HCT116 (cell line): ENCODE measurements around the gene INPP5J. TPM values are rescaled to one million over a fixed set of nuclear protein-coding genes. Genes with fewer than 3 reads are reported as not detected.
A peak's percentile ranks its signal among the peaks of the same experiment; 100 is the strongest.

Experiments
- ATAC-seq: fragments of 200-7000 bp; cut with Tn5 transposase; 2 replicates; pipeline ENCODE4 v1.9.1; 2020; ENCODE audit warnings: mild to moderate bottlenecking, moderate library complexity
- BruUV-seq: library from RNA; stranded (reverse); fragments of 400-500 nt; replicated peaks from 2 replicates; lab custom pipeline; 2021; lab: Mats Ljungman, UMichigan
- CTCF ChIA-PET: fragments of 300-600 bp; sonication (Branson Sonifier 250); formaldehyde crosslinking; loops from one replicate; lab custom pipeline; 2021; ENCODE audit warnings: antibody characterized with exemption; lab: Charles Lee
- POLR2A ChIA-PET: fragments of 300-600, 350-600 bp; sonication (Branson Sonifier 250); formaldehyde crosslinking; loops from one replicate; lab custom pipeline; 2021; ENCODE audit warnings: antibody characterized with exemption; lab: Charles Lee
- RAD21 ChIA-PET, 2 experiments: fragments of 300-600 bp; sonication (Branson Sonifier 250); formaldehyde crosslinking; loops; one replicate each; lab custom pipeline; 2023; ENCODE audit warnings: low total read pairs in 2 of 2; ENCODE audit not compliant: uncharacterized antibody in 2 of 2, unreplicated experiment in 2 of 2, low non-redundant PET in 1 of 2; lab: Charles Lee
- DNase-seq: peaks from one replicate; pipeline ENCODE4 v3.0.0-alpha.2; 2010; ENCODE audit warnings: low read depth, low spot score
- H2AFZ ChIP-seq: fragments of 200-600 bp; shearing (Covaris generic), sonication (generic); 2 replicates; pipeline ENCODE4 v1.6.1; 2017; ENCODE audit warnings: low read depth, mixed run types, mixed read lengths, antibody characterized with exemption, low read length; ENCODE audit not compliant: poor library complexity, severe bottlenecking
- H3K27ac ChIP-seq: 2 replicates; pipeline ENCODE4 v1.5.1; 2012; ENCODE audit warnings: low read depth, low read length
- H3K27me3 ChIP-seq: fragments of 200-600 bp; sonication (generic); 2 replicates; pipeline ENCODE4 v1.6.1; 2016; ENCODE audit warnings: mixed run types, low read length, mixed read lengths; ENCODE audit not compliant: insufficient read depth
- H3K36me3 ChIP-seq, 2 experiments: fragments of 200-500 bp in 1 of 2; fragments of 200-600 bp in 1 of 2; sonication (Bioruptor generic) in 1 of 2; sonication (generic) in 1 of 2; 2 replicates each; pipeline versions ENCODE4 v1.5.1 to v1.6.1; 2014 to 2016; ENCODE audit warnings: low read length in 2 of 2, inconsistent platforms in 1 of 2, mixed read lengths in 1 of 2, mixed run types in 1 of 2; ENCODE audit not compliant: insufficient read depth in 2 of 2, control insufficient read depth in 1 of 2
- H3K4me1 ChIP-seq, 2 experiments: fragments of 200-600 bp in 1 of 2; sonication (generic) in 1 of 2; 2 replicates each; pipeline versions ENCODE4 v1.5.1 to v1.6.1; 2012 to 2017; ENCODE audit warnings: low read length in 2 of 2, inconsistent platforms in 1 of 2, mild to moderate bottlenecking in 1 of 2, mixed read lengths in 1 of 2, mixed run types in 1 of 2, moderate library complexity in 1 of 2; ENCODE audit not compliant: insufficient read depth in 2 of 2, control insufficient read depth in 1 of 2
- H3K4me2 ChIP-seq: fragments of 200-600 bp; sonication (generic); 2 replicates; pipeline ENCODE4 v1.6.1; 2017; ENCODE audit warnings: mixed run types, low read length, mixed read lengths
- H3K4me3 ChIP-seq, 2 experiments: fragments of 200-600 bp in 1 of 2; sonication (generic) in 1 of 2; replicated peaks in 1 of 2; 2 replicates each; pipeline ENCODE4 v1.5.1; 2011 to 2016; ENCODE audit warnings: low read length in 2 of 2, control low read depth in 1 of 2, low read depth in 1 of 2, mild to moderate bottlenecking in 1 of 2, mixed read lengths in 1 of 2, mixed run types in 1 of 2
- H3K79me2 ChIP-seq: fragments of 200-600 bp; sonication (generic); 2 replicates; pipeline ENCODE4 v1.6.1; 2017; ENCODE audit warnings: mild to moderate bottlenecking, mixed run types, low read length, moderate library complexity, mixed read lengths; ENCODE audit not compliant: insufficient read depth
- H3K9ac ChIP-seq: fragments of 200-600 bp; sonication (generic); 2 replicates; pipeline ENCODE4 v1.6.1; 2016; ENCODE audit warnings: low read length, mixed read lengths
- H3K9me2 ChIP-seq: fragments of 200-600 bp; sonication (generic), shearing (Covaris generic); 2 replicates; pipeline ENCODE4 v1.6.1; 2017; ENCODE audit warnings: mixed run types, mild to moderate bottlenecking, moderate library complexity; ENCODE audit not compliant: insufficient read depth
- H3K9me3 ChIP-seq, 2 experiments: fragments of 200-500 bp in 1 of 2; fragments of 200-600 bp in 1 of 2; sonication (Bioruptor generic) in 1 of 2; sonication (generic) in 1 of 2; 2 replicates each; pipeline ENCODE4 v1.6.1; 2014 to 2017; ENCODE audit warnings: low read length in 2 of 2, mixed read lengths in 2 of 2, inconsistent platforms in 1 of 2, low read depth in 1 of 2, mild to moderate bottlenecking in 1 of 2, mixed run types in 1 of 2, moderate library complexity in 1 of 2; ENCODE audit not compliant: control insufficient read depth in 1 of 2, insufficient read depth in 1 of 2
- H4K20me1 ChIP-seq: fragments of 200-600 bp; sonication (generic), shearing (Covaris generic); 2 replicates; pipeline ENCODE4 v1.6.1; 2017; ENCODE audit warnings: mixed run types, mild to moderate bottlenecking, moderate library complexity; ENCODE audit not compliant: insufficient read depth
- CEBPB ChIP-seq: IDR thresholded peaks from 2 replicates; pipeline ENCODE4 v1.6.1; 2012; ENCODE audit warnings: low read depth
- CTCF ChIP-seq, 3 experiments: fragments of 200-600 bp in 1 of 3; sonication (generic) in 1 of 3; IDR thresholded peaks in 2 of 3; conservative IDR thresholded peaks in 1 of 3; 2 replicates each; pipeline ENCODE4 v1.5.1; 2012 to 2017; ENCODE audit warnings: low read depth in 2 of 3, low read length in 2 of 3, antibody characterized with exemption in 1 of 3, borderline replicate concordance in 1 of 3, control low read depth in 1 of 3, mild to moderate bottlenecking in 1 of 3, mixed read lengths in 1 of 3, mixed run types in 1 of 3, moderate library complexity in 1 of 3; ENCODE audit not compliant: insufficient read depth in 1 of 3
- EGR1 ChIP-seq: IDR thresholded peaks from 2 replicates; pipeline ENCODE4 v1.6.1; 2012; ENCODE audit warnings: low read depth
- EZH2phosphoT487 ChIP-seq: fragments of 200-600 bp; IDR thresholded peaks from 2 replicates; pipeline ENCODE4 v1.6.1; 2018; ENCODE audit warnings: antibody characterized with exemption, borderline replicate concordance
- MAX ChIP-seq: IDR thresholded peaks from 2 replicates; pipeline ENCODE4 v1.6.1; 2012
- POLR2A ChIP-seq: IDR thresholded peaks from 2 replicates; pipeline ENCODE4 v1.7.0; 2011; ENCODE audit warnings: borderline replicate concordance; ENCODE audit not compliant: insufficient read depth, insufficient read length; ENCODE audit errors: extremely low read depth
- ZBTB33 ChIP-seq: IDR thresholded peaks from 2 replicates; pipeline ENCODE4 v1.6.1; 2011; ENCODE audit warnings: mild to moderate bottlenecking, low read length, moderate library complexity; ENCODE audit not compliant: insufficient replicate concordance; ENCODE audit errors: extremely low read depth
- intact Hi-C: fragments of 100-400 bp; cut with micrococcal nuclease; formaldehyde crosslinking; loops from 2 replicates; pipeline ENCODE4 v1.10.0; 2022
- total RNA-seq: library from RNA; stranded (reverse); gene quantifications from one replicate; pipeline ENCODE4 v1.2.1, GENCODE V29; 2021; ENCODE audit not compliant: unreplicated experiment

Gene INPP5J
- total RNA-seq, 1 experiment from 2014 or later, result 8.9 TPM

GRCh38 chr22:31085928-31086327, 36.8 kb upstream of the INPP5J start:
- Histone ChIP-seq H3K9me2 (no peaks in the 10 kb centered on the region), H3K9me3 (no peaks in the 10 kb centered on the region), H3K36me3 (peaks cover 21 to 25% of the 10 kb centered on the region in 2 experiments; a peak in 3 of 4 replicates), H3K4me1 (peaks cover 24 to 55% of the 10 kb centered on the region in 2 experiments), H3K4me2 (peak overlapping the region; percentile 85), H3K9ac (peak overlapping the region; percentile 92), H3K27ac (peak overlapping the region; percentile 94), H3K4me3 (peak overlapping the region; percentile 78 to 80; a peak in 2 of 4 replicates), H3K27me3 (no peaks in the 10 kb centered on the region)
- ChIA-PET CTCF (interaction anchor here (4.9 to 5.1 kb wide), 2 partner anchors 140 to 322 kb away, joined by 23 to 25 read pairs; no protein-coding TSS in a partner anchor), POLR2A (interaction anchor here (2.0 kb wide), 1 partner anchor 10 kb away, joined by 4 read pairs; no protein-coding TSS in a partner anchor)
- intact Hi-C loops, result loop anchor here (1.0 to 10.0 kb wide), 4 partner anchors 138 to 661 kb away; partner anchors contain the start of gene MTFP1
- no peak for ATAC-seq
- no TSS peak for BruUV-seq
- no peak for TF ChIP-seq CEBPB
- TF ChIP-seq, all 23 proteins: peak for 0
- Histone ChIP-seq H2AFZ (no peak overlapping the region), H4K20me1 (no peaks in the 10 kb centered on the region), H3K79me2 (peaks cover 54% of the 10 kb centered on the region)
- RAD21 ChIA-PET, result no interaction called here
- DNase-seq, result no peak

- H3K9me3 ChIP-seq, result no peaks in the 10 kb centered on the region
- DNase-seq (no peak), ATAC-seq (no peak)
- H3K9ac ChIP-seq, result no peak overlapping the region
- H3K4me2 ChIP-seq, result peak overlapping the region; percentile 85; the same call in 1 of the 2 replicates
- no peaks in the 10 kb centered on the region for H3K27me3 ChIP-seq
- ChIA-PET POLR2A (no interaction called here), RAD21 (no interaction called here), CTCF (interaction anchor here (4.9 to 5.1 kb wide), 2 partner anchors 141 to 323 kb away, joined by 23 to 25 read pairs; no protein-coding TSS in a partner anchor)
- H4K20me1 ChIP-seq, result no peaks in the 10 kb centered on the region
- intact Hi-C loops, result loop anchor here (5.0 to 10.0 kb wide), 2 partner anchors 145 to 662 kb away; partner anchors contain the start of gene MTFP1
- TF ChIP-seq ZBTB33 (no peak), POLR2A (no peak), CTCF (IDR thresholded peaks at IDR 0.05 in 2 of 3, conservative IDR thresholded peaks at IDR 0.05 in 1 of 3; ENCODE audit: borderline replicate concordance in 1 of 3, insufficient read depth in 1 of 3, low read depth in 2 of 3, low read length in 2 of 3) (no peak), EGR1 (no peak), MAX (no peak), EZH2phosphoT487 (no peak)
- no peaks in the 10 kb centered on the region for H3K9me2 ChIP-seq
- no peak overlapping the region for H3K4me3 ChIP-seq
- H2AFZ ChIP-seq, result no peak overlapping the region
- H3K36me3 ChIP-seq, result peaks cover 25 to 29% of the 10 kb centered on the region in 2 experiments; a peak in 3 of 4 replicates
- peaks cover 47% of the 10 kb centered on the region for H3K79me2 ChIP-seq
- H3K4me1 ChIP-seq, result peaks cover 22 to 51% of the 10 kb centered on the region in 2 experiments
- no TSS peak for BruUV-seq
- peak overlapping the region; percentile 15 for H3K27ac ChIP-seq
Measured at GRCh38 chr22:31086703-31087330, 35.9 kb upstream of the INPP5J start.
